DMS 273 treated with DMSO at 0.1 percent for 48 hours (cell line): ENCODE results near the gene CACNA1A.
A peak's percentile ranks its signal among the peaks of the same experiment; 100 is the strongest.
"Not testable (repeated sequence)": the region's sequence is repeated elsewhere in the genome, so short reads cannot be mapped to it uniquely, and the experiment has no call there.

Source experiments
- DNase-seq: peaks from one replicate; lab custom pipeline; 2025; lab: John Stamatoyannopoulos, UW

CACNA1A gene

DNA sequence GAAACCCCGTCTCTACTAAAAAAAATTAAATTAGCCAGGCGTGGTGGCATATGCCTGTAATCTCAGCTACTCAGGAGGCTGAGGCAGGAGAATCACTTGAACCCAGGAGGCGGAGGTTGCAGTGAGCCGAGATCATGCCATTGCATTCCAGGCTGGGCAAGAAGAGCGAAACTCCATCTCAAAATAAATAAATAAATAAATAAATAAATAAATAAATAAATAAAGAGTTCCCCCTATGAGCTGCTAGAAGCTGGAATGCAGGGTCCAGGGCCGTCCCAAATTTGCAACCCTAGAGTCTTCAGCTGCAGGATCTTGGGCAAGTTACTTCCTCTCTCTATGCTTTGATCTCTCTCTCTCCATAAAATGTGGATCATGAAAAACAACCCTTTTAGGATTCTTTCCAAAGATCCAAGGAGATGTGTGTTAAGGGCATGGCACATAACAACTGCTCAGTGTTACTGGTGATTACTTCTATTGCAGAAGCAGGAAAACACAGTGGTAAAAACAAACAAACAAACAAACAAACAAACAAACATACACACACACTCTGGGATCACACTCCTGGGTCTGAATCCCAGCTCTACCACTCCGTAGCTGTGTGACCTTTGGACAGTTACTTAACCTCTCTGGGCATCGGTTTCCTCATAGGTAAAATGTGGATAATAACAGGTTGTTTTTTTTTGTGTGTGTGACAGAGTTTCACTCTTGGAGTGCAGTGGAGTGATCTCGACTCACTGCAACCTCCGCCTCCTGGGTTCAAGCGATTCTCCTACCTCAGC lies 78.8 kb downstream of the CACNA1A start:
- DNase-seq = no peak

DNA sequence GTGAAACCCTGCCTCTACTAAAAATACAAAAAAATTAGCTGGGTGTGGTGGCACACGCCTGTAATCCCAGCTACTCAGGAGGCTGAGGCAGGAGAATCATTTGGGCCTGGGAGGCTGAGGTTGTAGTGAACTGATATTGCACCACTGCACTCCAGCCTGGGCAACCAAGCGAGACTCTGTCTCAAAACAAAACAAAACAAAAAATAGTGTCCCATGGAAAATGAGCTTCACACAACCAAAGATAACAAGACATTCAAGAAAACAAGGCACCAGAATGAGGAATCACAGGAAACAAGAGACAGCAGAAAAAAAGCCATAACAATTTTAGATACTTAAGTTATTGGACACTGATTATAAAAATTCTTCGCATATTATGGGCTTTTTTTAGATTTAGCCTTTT lies 80.4 kb downstream of the CACNA1A start:
- DNase-seq = not testable (repeated sequence)

DNA sequence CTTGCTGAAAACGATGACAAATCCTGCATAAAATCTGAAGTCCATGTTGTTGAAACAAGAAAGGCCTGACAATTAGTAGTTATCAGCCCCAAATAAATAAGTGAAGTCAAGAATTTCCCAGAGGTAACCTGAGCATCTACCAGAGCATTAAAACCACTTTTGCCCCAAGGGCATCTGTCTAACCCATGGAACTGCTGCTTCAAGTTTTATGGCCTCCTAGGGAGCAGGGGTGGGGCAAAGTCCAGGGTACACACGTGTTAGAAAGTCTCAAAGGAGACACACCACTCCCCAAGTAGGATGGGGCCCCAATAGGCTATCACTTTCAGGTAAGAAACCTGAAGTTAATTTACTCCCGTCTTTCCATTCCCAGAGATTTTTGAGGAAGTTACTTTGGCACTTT lies 81.1 kb downstream of the CACNA1A start:
- DNase-seq = no peak

DNA sequence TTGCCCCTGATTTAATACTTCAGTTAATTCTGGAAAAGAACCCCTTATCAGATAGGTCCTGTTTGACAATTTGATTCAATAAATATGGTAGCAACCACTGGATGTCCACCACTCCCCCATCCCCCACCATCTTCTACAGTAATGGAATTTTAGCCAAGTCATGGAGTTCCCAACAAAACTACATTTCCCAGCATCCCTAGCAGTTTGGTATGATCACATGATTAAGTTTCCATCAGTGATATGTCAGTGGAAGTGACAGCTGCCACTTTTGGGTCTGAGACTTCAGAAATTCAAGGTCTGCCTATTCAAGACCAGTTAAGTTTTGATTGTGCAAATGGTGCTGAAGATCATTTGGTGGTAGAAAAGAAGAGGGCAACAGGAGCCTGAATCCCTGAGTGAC lies 85.5 kb downstream of the CACNA1A start:
- DNase-seq = no peak

DNA sequence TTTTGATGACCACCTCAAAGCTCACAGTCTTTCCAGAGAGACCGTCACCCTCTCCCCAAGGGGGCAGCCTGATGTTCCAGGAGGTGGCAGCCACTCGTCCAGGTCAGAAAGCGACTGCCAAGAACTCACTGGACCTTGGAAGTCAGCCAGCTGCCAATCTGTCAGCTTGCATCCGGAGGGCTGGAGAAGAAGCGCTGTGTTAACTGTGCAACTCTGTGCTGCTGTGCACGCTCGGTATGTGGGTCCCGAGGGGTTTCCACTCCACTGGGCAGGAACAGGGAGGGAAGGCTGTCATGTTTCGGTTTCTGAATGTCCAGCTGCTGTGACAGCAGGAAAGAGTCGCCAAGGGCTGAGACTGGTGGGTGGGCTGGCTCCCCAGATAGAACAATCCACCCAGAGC lies 89.2 kb downstream of the CACNA1A start:
- DNase-seq = no peak

DNA sequence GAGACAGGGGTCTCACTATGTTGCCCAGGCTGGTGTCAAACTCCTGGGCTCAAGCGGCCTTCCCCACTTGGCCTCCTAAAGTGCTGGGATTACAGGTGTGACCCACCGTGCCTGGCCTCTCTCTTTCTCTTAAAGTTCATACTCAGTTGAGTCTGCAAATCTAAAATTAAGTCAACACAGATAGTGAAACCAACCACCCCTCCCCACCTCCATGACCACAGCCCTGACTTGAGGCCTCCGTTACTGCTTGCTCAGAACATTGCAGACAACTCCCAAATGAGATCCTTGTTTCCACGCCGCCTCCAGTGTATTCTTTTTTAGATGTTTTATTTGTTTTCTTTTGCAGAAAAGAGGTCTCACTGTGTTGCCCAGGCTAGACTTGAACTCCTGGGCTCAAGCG lies 94.4 kb downstream of the CACNA1A start:
- no peak for DNase-seq

DNA sequence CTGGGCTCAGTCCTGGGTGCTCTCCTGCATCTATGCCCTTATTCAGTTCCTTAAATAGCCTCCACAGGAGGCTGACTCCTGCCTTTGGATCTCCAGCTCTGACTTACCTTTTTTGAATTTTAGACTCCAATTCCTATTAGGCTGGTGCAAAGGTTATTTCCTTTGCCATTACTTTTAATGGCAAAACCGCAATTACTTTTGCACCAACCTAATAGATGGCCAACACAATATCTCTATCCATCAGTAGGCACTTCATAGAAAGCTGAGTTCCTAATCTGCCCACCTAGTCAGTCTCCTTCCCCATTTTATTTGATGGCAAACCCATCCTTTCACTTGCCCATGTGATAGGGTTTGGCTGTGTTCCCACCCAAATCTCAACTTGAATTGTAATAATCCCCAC lies 95.3 kb downstream of the CACNA1A start:
- DNase-seq = no peak

DNA sequence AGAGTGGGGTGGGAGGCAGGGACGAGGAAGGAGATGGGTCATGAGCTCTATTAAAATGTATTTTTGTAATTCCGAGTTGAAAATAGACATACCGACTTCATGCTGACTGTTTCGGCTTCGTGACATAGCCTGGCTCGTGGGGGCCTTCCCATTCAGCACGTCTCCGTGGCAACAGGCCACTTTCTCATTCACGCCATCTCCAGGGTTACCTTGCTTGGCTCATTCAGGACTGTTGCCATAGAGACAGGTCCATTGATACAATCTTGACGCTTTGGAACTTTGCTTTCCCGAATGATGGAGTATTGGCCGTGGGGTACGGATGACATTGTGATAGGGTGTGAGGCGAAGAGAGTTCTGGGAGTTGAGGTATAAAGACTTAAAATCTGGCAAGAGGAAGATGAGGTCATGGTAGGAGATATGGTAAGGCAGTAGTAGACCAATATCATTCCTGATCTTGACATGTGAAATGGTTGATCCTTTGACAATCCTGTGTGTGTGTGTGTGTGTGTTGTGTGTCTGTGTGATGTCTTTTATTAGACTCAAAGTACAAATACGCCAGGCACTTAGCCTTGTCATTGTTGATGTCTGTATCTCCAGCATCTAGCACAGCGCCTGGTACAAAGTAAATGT lies 97.3 kb downstream of the CACNA1A start:
- DNase-seq = no peak

DNA sequence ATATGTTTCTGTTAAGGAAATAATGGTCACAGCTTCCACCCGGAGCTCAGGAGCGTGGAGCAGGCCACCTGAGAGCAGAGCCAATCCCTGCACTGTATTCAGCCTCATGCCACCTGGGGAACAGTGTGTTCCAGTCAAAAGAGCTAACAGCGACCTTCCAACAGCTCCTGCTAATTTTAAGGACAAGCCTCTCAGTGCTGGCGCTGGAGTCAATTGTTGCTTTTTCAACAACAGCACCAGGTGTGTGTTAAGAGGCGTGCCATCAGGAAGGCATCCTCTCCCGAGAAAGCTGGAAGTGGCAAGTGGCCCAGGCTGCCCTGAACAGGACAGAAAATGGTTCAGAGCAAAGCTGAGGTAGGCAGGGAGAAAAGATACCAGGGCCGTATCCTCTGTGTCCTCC lies 102.0 kb downstream of the CACNA1A start:
- DNase-seq = no peak

DNA sequence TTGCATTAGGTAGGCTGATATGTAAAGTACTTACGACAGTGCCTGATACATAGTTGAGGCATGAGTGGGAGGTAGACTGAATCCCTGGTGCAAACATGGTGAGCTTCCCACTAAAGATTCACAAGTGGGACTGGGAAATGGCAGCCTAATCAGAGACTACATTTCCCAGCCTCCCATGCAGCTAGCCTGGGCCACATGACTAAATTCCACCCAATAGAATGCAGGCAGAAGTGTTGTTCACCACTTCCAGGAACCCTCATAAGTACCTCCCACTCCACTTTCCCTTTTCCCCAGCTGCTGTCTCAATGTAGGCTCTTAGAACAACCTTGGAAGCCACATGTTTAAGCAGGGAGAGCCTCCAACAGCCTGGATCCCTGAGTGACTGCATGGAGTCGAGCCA lies 104.9 kb downstream of the CACNA1A start:
- peak; percentile 34 for DNase-seq

DNA sequence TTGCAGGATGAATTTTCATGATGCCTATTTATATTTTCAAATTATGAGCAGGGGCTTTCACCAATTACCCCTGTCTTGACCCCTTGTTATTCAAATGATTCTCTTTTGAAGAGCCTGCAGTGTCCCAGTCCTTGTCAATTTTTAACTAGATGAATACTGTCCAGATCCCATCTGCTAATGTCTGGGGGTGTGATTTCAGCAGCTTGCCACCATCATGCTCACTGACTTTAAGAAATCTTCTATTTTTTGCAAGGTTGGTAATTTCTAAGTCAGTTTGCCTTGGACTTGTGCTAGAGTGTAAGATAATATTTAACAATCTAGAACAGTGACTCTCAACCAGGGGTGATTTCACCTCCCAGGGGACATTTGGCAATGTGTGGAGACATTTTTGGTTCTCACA lies 106.0 kb downstream of the CACNA1A start:
- no peak for DNase-seq

DNA sequence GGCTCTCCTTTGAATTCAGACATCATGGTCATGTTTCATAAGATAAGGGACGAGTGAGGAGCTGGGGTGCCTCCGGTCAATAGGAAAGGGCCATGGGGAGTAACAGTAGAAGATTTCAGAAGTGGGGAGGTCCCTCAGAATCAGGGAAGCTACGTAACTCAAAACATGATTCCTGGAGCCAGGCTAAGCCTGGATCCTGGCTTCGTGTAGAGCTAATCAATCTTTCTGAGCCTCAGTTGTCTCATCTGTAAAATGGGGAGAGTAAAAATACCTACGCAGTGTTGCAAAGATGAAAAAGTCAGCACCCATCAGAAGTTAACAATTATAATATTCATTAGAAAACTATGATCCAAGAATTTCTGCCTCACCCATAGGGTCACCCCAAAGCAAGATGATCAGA lies 106.5 kb downstream of the CACNA1A start:
- no peak for DNase-seq

DNA sequence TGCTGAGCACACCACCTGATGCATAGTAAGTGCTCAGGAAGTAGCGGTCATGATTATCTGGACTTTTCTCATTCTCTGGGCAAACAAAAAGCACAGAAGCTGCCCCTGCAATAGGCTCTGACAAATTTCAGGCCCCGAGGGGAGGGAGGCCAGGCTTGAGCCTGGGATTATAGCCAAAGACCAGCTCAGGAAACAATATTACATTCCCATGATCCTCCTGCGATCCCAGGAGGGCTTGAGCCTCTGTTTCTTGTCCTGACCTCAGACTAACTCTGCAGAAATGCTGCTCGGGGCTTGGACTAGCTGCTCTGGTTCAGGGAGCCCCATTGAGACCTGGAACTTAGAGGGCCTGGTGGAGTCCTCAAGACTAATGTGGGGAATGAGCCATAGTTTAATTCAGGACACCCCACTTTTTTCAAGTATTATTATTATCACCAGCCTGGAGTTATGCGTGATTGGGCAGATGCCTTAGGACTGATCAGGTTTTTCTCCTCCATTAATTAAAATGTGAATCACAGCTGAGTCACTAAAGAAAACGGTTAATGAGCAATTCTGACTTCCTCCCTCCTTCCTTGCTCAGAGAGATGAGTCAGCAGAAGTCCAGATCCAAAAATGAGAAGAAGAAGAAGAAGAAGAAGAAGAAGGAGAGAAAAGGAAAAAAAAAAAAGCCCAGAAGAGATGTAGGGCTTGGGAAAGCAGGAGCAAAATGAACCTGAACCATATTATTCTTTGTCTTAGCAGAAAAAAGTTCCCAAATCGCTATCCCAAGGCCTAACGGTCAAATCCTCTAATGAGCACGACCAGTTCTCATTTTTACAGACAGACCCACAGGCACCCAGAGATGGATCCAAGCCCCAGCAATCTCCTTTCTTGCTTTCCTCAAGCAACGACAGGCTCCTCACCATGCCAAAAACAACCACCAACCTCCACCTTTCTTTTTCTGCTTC lies 107.2 kb downstream of the CACNA1A start:
- no peak for DNase-seq

DNA sequence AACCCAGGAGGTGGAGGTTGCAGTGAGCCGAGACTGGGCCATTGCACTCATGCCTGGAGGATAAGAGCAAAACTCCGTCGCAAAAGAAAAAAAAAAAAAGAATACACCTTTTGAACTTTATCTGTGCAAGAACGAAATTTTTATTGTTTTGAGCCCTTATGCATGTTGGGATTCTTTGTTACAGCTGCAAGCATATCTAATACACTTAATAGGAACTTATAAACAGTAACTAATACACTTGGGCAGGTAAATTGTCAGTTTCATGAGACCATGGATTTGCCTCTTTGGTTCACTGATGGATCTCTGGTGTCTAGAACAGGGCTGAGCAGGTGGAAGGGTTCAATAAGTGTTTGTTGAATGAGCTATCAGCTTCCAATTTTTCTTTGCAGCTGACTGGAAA lies 108.1 kb downstream of the CACNA1A start:
- DNase-seq = no peak

DNA sequence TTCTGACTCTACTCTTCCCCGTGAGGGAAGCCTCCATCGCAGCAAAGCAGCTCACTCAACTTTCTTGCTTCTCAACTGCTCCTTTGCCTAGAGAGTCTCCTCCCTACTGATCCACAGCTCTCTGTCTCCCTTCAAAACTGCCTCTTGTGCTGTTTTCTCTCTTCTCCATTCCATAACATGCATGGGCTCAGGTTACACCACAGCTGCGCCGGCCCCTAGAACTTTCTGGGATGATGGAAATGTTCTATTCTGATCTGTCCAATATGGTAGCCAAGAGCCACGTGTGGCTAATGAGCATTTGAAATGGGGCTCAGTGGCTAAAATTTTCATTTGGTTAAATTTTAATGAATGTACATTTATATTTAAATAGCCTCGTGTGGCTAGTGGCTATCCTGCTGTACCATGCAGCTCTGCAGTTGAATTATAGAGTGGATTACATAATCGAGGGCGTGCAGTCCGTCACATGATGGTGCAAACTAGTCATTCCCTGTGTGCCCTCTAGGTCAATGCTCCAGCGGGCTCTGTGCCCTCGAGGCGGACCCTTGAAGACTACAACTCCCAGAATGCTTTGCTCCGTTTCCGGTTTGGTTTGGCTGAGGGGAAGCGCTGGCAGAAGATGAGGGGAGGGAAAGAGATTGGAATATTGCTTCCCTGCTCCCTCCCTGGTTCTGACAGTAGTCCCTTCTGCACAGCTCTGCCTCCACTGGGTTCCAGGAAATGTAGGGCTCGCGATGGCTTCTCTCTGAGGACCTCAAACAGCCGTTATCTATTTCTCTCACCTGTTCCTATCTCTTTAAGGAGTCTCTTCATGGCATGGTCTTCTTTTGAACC lies 109.8 kb downstream of the CACNA1A start:
- DNase-seq = no peak

DNA sequence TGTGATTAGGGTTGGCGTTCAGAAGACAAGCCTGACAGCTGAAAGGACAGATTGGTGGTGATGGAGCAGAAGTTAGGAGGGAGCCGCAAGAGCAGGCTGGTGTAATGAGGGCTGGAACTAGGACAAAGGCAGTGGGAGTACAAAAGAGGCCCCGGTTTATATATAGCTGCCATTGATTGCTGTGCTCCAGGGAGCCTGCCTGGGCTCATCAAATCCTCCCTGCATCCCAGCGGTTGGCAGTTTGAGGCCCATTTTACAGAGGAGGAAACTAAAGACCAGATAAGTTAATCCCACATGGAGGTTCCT lies 123.7 kb downstream of the CACNA1A start:
- DNase-seq = no peak

DNA sequence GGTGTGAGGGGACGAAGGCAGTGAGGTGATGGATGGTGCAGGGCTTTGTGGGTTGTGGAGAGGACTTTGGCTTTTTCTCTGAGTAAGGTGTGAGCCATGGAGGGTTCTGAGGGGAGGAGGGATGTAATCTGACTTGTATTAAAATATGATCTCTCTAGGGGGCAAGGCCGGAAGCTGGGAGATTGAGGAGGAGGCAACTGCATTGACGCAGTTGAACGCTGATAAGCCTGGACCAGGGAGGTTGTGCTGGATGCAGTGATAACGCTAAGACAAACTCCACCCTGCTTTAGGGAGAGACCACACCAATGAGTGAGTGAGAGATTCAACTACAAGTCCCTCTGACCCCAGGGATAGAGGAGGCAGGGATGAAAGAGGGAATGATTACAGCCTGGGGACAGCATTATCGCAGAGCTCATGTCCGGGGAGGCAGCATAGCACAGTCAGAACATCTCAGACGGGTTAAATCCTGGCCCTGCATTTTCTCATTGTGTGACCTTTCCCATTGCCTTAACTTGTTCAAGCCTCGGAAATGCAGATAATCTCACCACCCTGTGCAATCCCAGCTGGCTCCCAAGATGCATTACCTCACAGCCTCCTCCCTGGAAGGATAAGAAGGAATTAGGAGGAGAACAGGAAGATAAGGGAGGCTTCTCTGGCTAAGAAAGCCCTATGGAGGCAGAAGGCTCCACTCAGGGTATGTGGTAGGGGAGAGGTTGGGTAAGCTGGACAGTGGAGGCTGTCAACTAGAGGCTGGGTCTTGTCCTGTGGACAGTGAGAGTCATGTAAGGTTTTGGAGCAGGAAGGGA lies 124.2 kb downstream of the CACNA1A start:
- no peak for DNase-seq

DNA sequence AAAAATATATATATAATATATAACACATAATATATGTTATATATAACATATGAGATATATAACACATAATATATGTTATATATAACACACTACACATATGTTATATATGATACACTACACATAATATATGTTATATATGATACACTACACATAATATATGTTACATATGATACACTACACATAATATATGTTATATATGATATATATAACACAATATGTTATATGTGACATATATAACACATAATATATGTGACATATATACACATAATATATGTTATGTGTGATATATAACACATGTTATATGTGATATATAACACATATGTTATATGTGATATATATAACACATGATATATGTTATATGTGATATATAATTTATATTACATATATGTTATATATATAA lies 129.7 kb downstream of the CACNA1A start:
- DNase-seq = no peak

DNA sequence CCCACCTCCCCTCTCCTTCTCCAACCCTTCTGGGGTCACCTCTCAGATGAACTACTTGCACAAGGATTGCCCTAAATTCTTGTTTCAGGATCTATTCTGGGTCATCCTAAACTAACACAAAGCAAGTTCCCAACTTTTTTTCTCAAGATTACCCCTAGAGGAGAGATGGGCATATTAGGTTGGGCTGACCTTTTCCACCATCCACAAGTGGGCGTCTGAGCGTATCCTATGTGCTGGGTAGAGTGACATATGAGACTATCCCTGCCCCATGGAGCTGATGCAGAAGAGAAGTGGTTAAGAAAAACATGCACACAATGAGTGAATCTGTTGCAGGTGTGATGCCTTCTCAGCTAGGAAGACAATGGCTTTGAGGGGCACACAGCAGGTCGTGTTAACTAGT lies 132.7 kb downstream of the CACNA1A start:
- no peak for DNase-seq

DNA sequence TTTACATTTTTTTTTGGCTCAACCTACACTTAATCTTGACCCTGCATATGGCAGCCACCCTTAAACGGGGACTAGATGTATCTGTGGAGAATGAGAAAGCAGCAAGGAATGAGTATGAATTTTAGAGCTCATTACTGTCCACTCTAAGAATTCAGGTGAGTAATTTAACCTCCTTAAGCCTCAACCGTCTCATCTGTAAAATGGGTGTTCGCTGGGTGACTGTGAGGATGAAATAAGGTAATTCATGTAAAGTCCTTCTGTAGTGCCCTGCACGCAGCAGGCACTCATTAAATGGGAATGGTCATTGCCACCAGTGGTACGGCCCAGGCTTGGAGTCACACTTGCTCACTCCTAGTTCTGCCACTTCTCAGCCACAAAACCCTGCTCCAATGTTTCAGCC lies 135.3 kb downstream of the CACNA1A start:
- no peak for DNase-seq

DNA sequence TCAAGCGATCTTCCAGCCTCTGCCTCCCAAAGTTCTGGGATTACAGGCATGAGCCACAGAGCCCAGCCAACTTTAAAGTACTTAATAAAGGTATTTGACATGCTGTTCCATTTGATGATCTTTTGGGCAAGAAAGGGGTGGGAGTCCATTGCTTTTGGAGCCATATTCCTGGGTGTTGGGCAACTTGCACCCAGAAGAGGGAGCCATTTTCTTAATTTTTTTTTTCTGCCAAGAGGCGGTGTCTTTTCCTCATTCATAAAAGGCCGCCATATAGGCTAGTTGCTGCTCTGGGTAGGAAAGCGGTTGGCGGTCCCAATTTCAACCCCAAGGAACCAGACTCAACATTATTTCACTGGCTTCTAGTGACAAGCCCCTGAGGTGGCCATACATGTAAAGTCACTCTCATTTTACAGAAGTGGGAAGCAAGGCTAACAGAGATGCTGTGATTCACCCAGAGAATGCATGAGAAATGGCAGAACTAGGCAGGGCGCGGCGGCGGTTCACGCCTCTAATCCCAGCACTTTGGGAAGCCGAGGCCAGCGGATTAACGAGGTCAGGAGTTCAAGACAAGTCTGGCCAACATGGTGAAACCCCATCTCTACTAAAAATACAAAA lies 139.6 kb downstream of the CACNA1A start:
- peak; percentile 10 for DNase-seq
